ENCODE results near the gene RGS11. TPM values are rescaled to one million over a fixed set of nuclear protein-coding genes. Genes with fewer than 3 reads are reported as not detected.

The RGS11 gene
- total and polyA plus RNA-seq, 10 donors: 0.79 to 5.4 (median 2.2) TPM

Other genes starting within 250 kb of the RGS11 start
- gene POLR3K, start 222.3 kb downstream of the RGS11 start, total RNA-seq: 10 to 100 TPM in 4 of 7 donors, 1 to 10 TPM in 3; 5.2 to 17.9 (median 13.2) TPM
- 10 to 100 TPM; 13.1 to 24.1 (median 21.2) TPM for gene POLR3K, start 222.3 kb downstream of the RGS11 start, polyA plus RNA-seq
- gene SNRNP25, start 222.1 kb downstream of the RGS11 start, total RNA-seq: 10 to 100 TPM; 13.6 to 25.1 (median 17.2) TPM
- gene SNRNP25, start 222.1 kb downstream of the RGS11 start, polyA plus RNA-seq: 10 to 100 TPM; 39.8 to 48.1 (median 46.6) TPM
- gene RHBDF1, start 203.3 kb downstream of the RGS11 start, total RNA-seq: 10 to 100 TPM in 4 of 7 donors, 1 to 10 TPM in 3; 6.5 to 23.0 (median 14.9) TPM
- gene RHBDF1, start 203.3 kb downstream of the RGS11 start, polyA plus RNA-seq: 10 to 100 TPM in 1 of 3 donors, 1 to 10 TPM in 2; 7.0 to 11.4 (median 9.2) TPM
- gene MPG, start 197.7 kb downstream of the RGS11 start, total RNA-seq: 10 to 100 TPM; 34.8 to 82.4 (median 50.0) TPM
- 100 to 1,000 TPM; 115 to 122 (median 121) TPM for gene MPG, start 197.7 kb downstream of the RGS11 start, polyA plus RNA-seq
- gene NPRL3, start 137.3 kb downstream of the RGS11 start, total RNA-seq: 10 to 100 TPM; 22.7 to 38.7 (median 31.7) TPM
- gene NPRL3, start 137.3 kb downstream of the RGS11 start, polyA plus RNA-seq: 10 to 100 TPM in 2 of 3 donors, 1 to 10 TPM in 1; 8.7 to 22.4 (median 12.5) TPM
- 1 to 10 TPM in 1 of 7 donors, not detected in 6; 1.2 TPM for gene HBZ, start 123.3 kb downstream of the RGS11 start, total RNA-seq
- under 1 TPM in 1 of 3 donors, not detected in 2; 0.16 TPM for gene HBZ, start 123.3 kb downstream of the RGS11 start, polyA plus RNA-seq
- 10 to 100 TPM in 4 of 7 donors, 1 to 10 TPM in 2, not detected in 1; 1.4 to 96.6 (median 24.0) TPM for gene HBM, start 110.0 kb downstream of the RGS11 start, total RNA-seq
- gene HBM, start 110.0 kb downstream of the RGS11 start, polyA plus RNA-seq: 1 to 10 TPM in 1 of 3 donors, under 1 TPM in 2; 0.20 to 2.9 (median 0.28) TPM
- gene HBA2, start 103.1 kb downstream of the RGS11 start, total RNA-seq: over 10,000 TPM in 3 of 7 donors, 1,000 to 10,000 TPM in 2, 100 to 1,000 TPM in 2; 283 to 16,395 (median 9,081) TPM
- 1,000 to 10,000 TPM in 1 of 3 donors, 100 to 1,000 TPM in 2; 256 to 5,765 (median 344) TPM for gene HBA2, start 103.1 kb downstream of the RGS11 start, polyA plus RNA-seq
- gene HBA1, start 99.3 kb downstream of the RGS11 start, total RNA-seq: over 10,000 TPM in 1 of 7 donors, 1,000 to 10,000 TPM in 4, 100 to 1,000 TPM in 2; 276 to 25,333 (median 6,594) TPM
- 1,000 to 10,000 TPM in 1 of 3 donors, 100 to 1,000 TPM in 1, 10 to 100 TPM in 1; 77.8 to 2,221 (median 120) TPM for gene HBA1, start 99.3 kb downstream of the RGS11 start, polyA plus RNA-seq
- 1 to 10 TPM in 4 of 7 donors, not detected in 3; 1.0 to 7.4 (median 6.6) TPM for gene HBQ1, start 95.5 kb downstream of the RGS11 start, total RNA-seq
- 10 to 100 TPM in 1 of 3 donors, under 1 TPM in 2; 0.41 to 11.3 (median 0.62) TPM for gene HBQ1, start 95.5 kb downstream of the RGS11 start, polyA plus RNA-seq
- gene LUC7L, start 46.5 kb downstream of the RGS11 start, total RNA-seq: 100 to 1,000 TPM in 5 of 7 donors, 10 to 100 TPM in 2; 76.7 to 158 (median 105) TPM
- gene LUC7L, start 46.5 kb downstream of the RGS11 start, polyA plus RNA-seq: 100 to 1,000 TPM; 110 to 318 (median 282) TPM
- gene FAM234A, start 41.1 kb downstream of the RGS11 start, total RNA-seq: 10 to 100 TPM; 32.2 to 63.1 (median 42.5) TPM
- gene FAM234A, start 41.1 kb downstream of the RGS11 start, polyA plus RNA-seq: 10 to 100 TPM; 13.0 to 25.9 (median 13.1) TPM
- not detected for gene ARHGDIG, start 4.6 kb upstream of the RGS11 start, total RNA-seq
- under 1 TPM; 0.23 to 0.99 (median 0.26) TPM for gene ARHGDIG, start 4.6 kb upstream of the RGS11 start, polyA plus RNA-seq
- gene PDIA2, start 7.2 kb upstream of the RGS11 start, total RNA-seq: 1 to 10 TPM in 1 of 7 donors, under 1 TPM in 2, not detected in 4; 0.28 to 1.1 (median 0.39) TPM
- 1 to 10 TPM in 2 of 3 donors, under 1 TPM in 1; 0.67 to 2.4 (median 1.4) TPM for gene PDIA2, start 7.2 kb upstream of the RGS11 start, polyA plus RNA-seq
- 10 to 100 TPM; 22.6 to 27.3 (median 24.8) TPM for gene AXIN1, start 76.8 kb upstream of the RGS11 start, total RNA-seq
- gene AXIN1, start 76.8 kb upstream of the RGS11 start, polyA plus RNA-seq: 10 to 100 TPM; 12.9 to 22.7 (median 13.6) TPM
- gene MRPL28, start 94.6 kb upstream of the RGS11 start, total RNA-seq: 10 to 100 TPM; 38.0 to 64.1 (median 48.0) TPM
- gene MRPL28, start 94.6 kb upstream of the RGS11 start, polyA plus RNA-seq: 100 to 1,000 TPM in 1 of 3 donors, 10 to 100 TPM in 2; 85.0 to 108 (median 85.7) TPM
- gene PGAP6, start 106.0 kb upstream of the RGS11 start, total RNA-seq: 10 to 100 TPM; 35.7 to 63.2 (median 51.0) TPM
- 10 to 100 TPM; 19.5 to 40.6 (median 32.2) TPM for gene PGAP6, start 106.0 kb upstream of the RGS11 start, polyA plus RNA-seq
- 10 to 100 TPM; 27.3 to 71.4 (median 50.0) TPM for gene NME4, start 121.3 kb upstream of the RGS11 start, total RNA-seq
- 10 to 100 TPM; 43.4 to 75.8 (median 67.7) TPM for gene NME4, start 121.3 kb upstream of the RGS11 start, polyA plus RNA-seq
- gene DECR2, start 125.9 kb upstream of the RGS11 start, total RNA-seq: 10 to 100 TPM in 5 of 7 donors, 1 to 10 TPM in 2; 8.9 to 14.8 (median 11.7) TPM
- gene DECR2, start 125.9 kb upstream of the RGS11 start, polyA plus RNA-seq: 10 to 100 TPM in 2 of 3 donors, 1 to 10 TPM in 1; 9.1 to 19.5 (median 14.1) TPM
- 10 to 100 TPM; 33.8 to 52.7 (median 40.6) TPM for gene RAB11FIP3, start 149.7 kb upstream of the RGS11 start, total RNA-seq
- 10 to 100 TPM; 12.3 to 27.1 (median 14.3) TPM for gene RAB11FIP3, start 149.7 kb upstream of the RGS11 start, polyA plus RNA-seq